Measurements from ENCODE around the gene C1orf174.

- TF ChIP-seq CTCF (conservative IDR thresholded peaks at IDR 0.05; ENCODE audit: low read depth, low read length) (no peak), EZH2 (IDR thresholded peaks at IDR 0.05; ENCODE audit: low read length, unreplicated experiment) (no peak), EZH2phosphoT487 (IDR thresholded peaks at IDR 0.05; ENCODE audit: borderline replicate concordance, low read length) (no peak)
These were observed 19.0 kb upstream of the C1orf174 start for GRCh38 chr1:3918966-3919611.
